H9 (cell line): ENCODE results near the gene SKIC8. TPM values are rescaled to one million over a fixed set of nuclear protein-coding genes. Genes with fewer than 3 reads are reported as not detected.
"Not testable (repeated sequence)": the region's sequence is repeated elsewhere in the genome, so short reads cannot be mapped to it uniquely, and the experiment has no call there.

ENCODE experiments used
- DNase-seq: peaks from one replicate; pipeline ENCODE4 v3.0.0-alpha.2; 2017
- H2AFZ ChIP-seq: one replicate; pipeline ENCODE4 v1.6.1; 2013; ENCODE audit warnings: mild to moderate bottlenecking, low read length, control low read depth, moderate library complexity
- H2AK5ac ChIP-seq: 2 replicates; pipeline ENCODE4 v1.6.1; 2013; ENCODE audit warnings: low read length, control low read depth, mixed read lengths; ENCODE audit not compliant: insufficient read length
- H2BK120ac ChIP-seq: one replicate; pipeline ENCODE4 v1.6.1; 2013; ENCODE audit warnings: low read depth, mild to moderate bottlenecking, low read length, control low read depth, inconsistent platforms; ENCODE audit not compliant: poor library complexity, severe bottlenecking
- H2BK12ac ChIP-seq: 2 replicates; pipeline ENCODE4 v1.6.1; 2013; ENCODE audit warnings: low read length, control low read depth, mixed read lengths, low read depth; ENCODE audit not compliant: insufficient read length
- H2BK15ac ChIP-seq: 2 replicates; pipeline ENCODE4 v1.6.1; 2013; ENCODE audit warnings: low read depth, low read length, control low read depth
- H2BK20ac ChIP-seq: one replicate; pipeline ENCODE4 v1.6.1; 2013; ENCODE audit warnings: low read depth, mild to moderate bottlenecking, low read length, control low read depth, inconsistent platforms; ENCODE audit not compliant: poor library complexity, severe bottlenecking
- H2BK5ac ChIP-seq: 2 replicates; pipeline ENCODE4 v1.6.1; 2013; ENCODE audit warnings: low read length, control low read depth, mixed read lengths; ENCODE audit not compliant: insufficient read length
- H3K14ac ChIP-seq: 2 replicates; pipeline ENCODE4 v1.6.1; 2013; ENCODE audit warnings: low read length, control low read depth; ENCODE audit not compliant: insufficient read depth
- H3K18ac ChIP-seq: 2 replicates; pipeline ENCODE4 v1.6.1; 2013; ENCODE audit warnings: low read depth, mild to moderate bottlenecking, mixed read lengths, low read length, control low read depth; ENCODE audit not compliant: insufficient read length
- H3K23ac ChIP-seq: 2 replicates; pipeline ENCODE4 v1.6.1; 2013; ENCODE audit warnings: low read length, control low read depth, mixed read lengths, low read depth; ENCODE audit not compliant: insufficient read length
- H3K23me2 ChIP-seq: 2 replicates; pipeline ENCODE4 v1.6.1; 2013; ENCODE audit warnings: low read depth, mild to moderate bottlenecking, mixed read lengths, low read length, control low read depth; ENCODE audit not compliant: insufficient read length, poor library complexity, severe bottlenecking
- H3K27ac ChIP-seq: 2 replicates; pipeline ENCODE4 v1.5.1; 2013; ENCODE audit warnings: low read length, control low read depth, mixed read lengths, low read depth; ENCODE audit not compliant: insufficient read length
- H3K27me3 ChIP-seq: 2 replicates; pipeline ENCODE4 v1.6.1; 2013; ENCODE audit warnings: low read length, control low read depth, inconsistent platforms; ENCODE audit not compliant: insufficient read depth
- H3K4ac ChIP-seq: 2 replicates; pipeline ENCODE4 v1.6.1; 2013; ENCODE audit warnings: low read depth, mild to moderate bottlenecking, control low read depth, inconsistent platforms, low read length, moderate library complexity
- H3K4me1 ChIP-seq: 2 replicates; pipeline ENCODE4 v1.6.1; 2013; ENCODE audit warnings: low read length, control low read depth, inconsistent platforms; ENCODE audit not compliant: insufficient read depth
- H3K4me2 ChIP-seq: 2 replicates; pipeline ENCODE4 v1.6.1; 2013; ENCODE audit warnings: low read length, control low read depth, mixed read lengths; ENCODE audit not compliant: insufficient read length, insufficient read depth
- H3K56ac ChIP-seq: 2 replicates; pipeline ENCODE4 v1.6.1; 2013; ENCODE audit warnings: low read depth, mild to moderate bottlenecking, mixed read lengths, low read length, control low read depth; ENCODE audit not compliant: insufficient read length
- H3K79me1 ChIP-seq: 2 replicates; pipeline ENCODE4 v1.6.1; 2013; ENCODE audit warnings: low read depth, mild to moderate bottlenecking, moderate library complexity, low read length, control low read depth, inconsistent platforms; ENCODE audit not compliant: insufficient read depth, poor library complexity, severe bottlenecking
- H3K79me2 ChIP-seq: 2 replicates; pipeline ENCODE4 v1.6.1; 2013; ENCODE audit warnings: low read length, control low read depth, inconsistent platforms; ENCODE audit not compliant: insufficient read depth
- H3K9ac ChIP-seq: 2 replicates; pipeline ENCODE4 v1.6.1; 2013; ENCODE audit warnings: low read length, control low read depth, mixed read lengths; ENCODE audit not compliant: insufficient read length; ENCODE audit errors: extremely low read depth
- H3K9me3 ChIP-seq: one replicate; pipeline ENCODE4 v1.6.1; 2013; ENCODE audit warnings: low read depth, low read length, inconsistent platforms; ENCODE audit not compliant: control insufficient read depth
- H3T11ph ChIP-seq: one replicate; pipeline ENCODE4 v1.6.1; 2013; ENCODE audit warnings: mild to moderate bottlenecking, low read length, control low read depth, inconsistent platforms
- H4K20me1 ChIP-seq: one replicate; pipeline ENCODE4 v1.6.1; 2013; ENCODE audit not compliant: control insufficient read depth, insufficient read length, insufficient read depth
- H4K5ac ChIP-seq: 2 replicates; pipeline ENCODE4 v1.6.1; 2013; ENCODE audit warnings: low read depth, mild to moderate bottlenecking, mixed read lengths, low read length, control low read depth; ENCODE audit not compliant: insufficient read length
- H4K8ac ChIP-seq: replicated peaks from 2 replicates; pipeline ENCODE4 v1.6.1; 2013; ENCODE audit warnings: low read length, control low read depth, mixed read lengths, low read depth; ENCODE audit not compliant: insufficient read length
- H4K91ac ChIP-seq: 2 replicates; pipeline ENCODE4 v1.6.1; 2013; ENCODE audit warnings: low read depth, mild to moderate bottlenecking, moderate library complexity, mixed read lengths, low read length, control low read depth; ENCODE audit not compliant: insufficient read length
- H3K27ac Mint-ChIP-seq, 3 experiments: 2 replicates in 2 of 3; 3 replicates in 1 of 3; pipeline ENCODE4 v1.8.0; 2020 to 2021; ENCODE audit warnings: mixed read lengths in 3 of 3, mild to moderate bottlenecking in 1 of 3, moderate library complexity in 1 of 3
- H3K27me3 Mint-ChIP-seq: 2 replicates; pipeline ENCODE4 v1.8.0; 2021; ENCODE audit warnings: low read depth, mild to moderate bottlenecking, moderate library complexity, mixed read lengths
- H3K36me3 Mint-ChIP-seq, 3 experiments: 2 replicates in 2 of 3; 3 replicates in 1 of 3; pipeline ENCODE4 v1.8.0; 2020 to 2021; ENCODE audit warnings: low read depth in 3 of 3, mixed read lengths in 3 of 3; ENCODE audit not compliant: insufficient read depth in 1 of 3
- H3K4me1 Mint-ChIP-seq, 2 experiments: 2 replicates each; pipeline ENCODE4 v1.8.0; 2020; ENCODE audit warnings: mixed read lengths in 2 of 2
- H3K4me3 Mint-ChIP-seq, 2 experiments: 2 replicates in 1 of 2; 3 replicates in 1 of 2; pipeline ENCODE4 v1.8.0; 2020 to 2021; ENCODE audit warnings: mild to moderate bottlenecking in 2 of 2, mixed read lengths in 2 of 2, moderate library complexity in 1 of 2
- H3K9me3 Mint-ChIP-seq, 2 experiments: 2 replicates in 1 of 2; 3 replicates in 1 of 2; pipeline ENCODE4 v1.8.0; 2020; ENCODE audit warnings: mild to moderate bottlenecking in 2 of 2, mixed read lengths in 2 of 2, moderate library complexity in 1 of 2
- CTCF ChIP-seq: fragments of 200-600 bp; sonication (generic); conservative IDR thresholded peaks from 3 replicates; pipeline ENCODE4 v1.8.0; 2021; ENCODE audit warnings: antibody characterized with exemption, mild to moderate bottlenecking
- WGBS: extraction: QIAGEN DNeasy Blood & Tissue Kit; methylation state at CpG from one replicate; pipeline ENCODE4 v1.1.7; 2013; ENCODE audit warnings: missing lambda C conversion rate, low lambda C conversion rate, mixed read lengths; ENCODE audit not compliant: insufficient read length; ENCODE audit errors: extremely low coverage; 5-methylcytosine and 5-hydroxymethylcytosine counted together
- total RNA-seq: library from RNA; stranded (reverse); gene quantifications from 2 replicates; pipeline ENCODE4 v1.2.1, GENCODE V29; 2021

The SKIC8 gene
- total RNA-seq, 1 experiment from 2014 or later: 45.6 TPM

DNA sequence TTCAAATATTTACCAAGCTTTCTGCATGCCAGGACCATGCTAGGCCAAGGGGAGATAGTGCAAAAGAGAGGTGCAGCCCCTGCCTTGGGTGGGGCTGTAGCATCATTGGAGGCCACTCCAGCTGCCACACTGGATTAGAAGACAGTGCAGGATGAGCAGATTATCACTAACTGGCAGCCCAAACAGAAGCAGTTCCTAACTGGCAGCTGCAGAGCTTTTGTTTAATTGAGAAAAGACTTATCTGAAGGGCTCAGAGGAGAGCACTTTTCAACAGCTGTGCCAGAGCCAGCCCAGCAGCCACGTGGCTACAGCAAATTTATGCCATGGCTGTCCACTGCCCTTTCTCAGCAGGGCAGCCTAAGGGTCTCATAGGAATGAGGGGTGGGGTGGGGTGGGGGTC, 51.5 kb downstream of the SKIC8 start:
- Histone ChIP-seq H2BK15ac (no peak overlapping the region), H3K4ac (no peak overlapping the region), H3T11ph (no peak overlapping the region), H4K20me1 (no peaks in the 10 kb centered on the region), H3K27me3 (no peaks in the 10 kb centered on the region), H3K9ac (no peak overlapping the region), H2BK12ac (no peak overlapping the region), H4K5ac (no peak overlapping the region), H3K79me1 (no peaks in the 10 kb centered on the region), H3K56ac (no peak overlapping the region), H3K23me2 (no peaks in the 10 kb centered on the region), H2BK5ac (no peak overlapping the region), H3K4me1 (no peaks in the 10 kb centered on the region), H3K14ac (no peak overlapping the region), H2BK20ac (no peak overlapping the region), H2AFZ (no peak overlapping the region), H3K79me2 (no peaks in the 10 kb centered on the region), H2BK120ac (no peak overlapping the region), H2AK5ac (no peak overlapping the region), H4K8ac (no peak overlapping the region), H3K4me2 (no peak overlapping the region), H4K91ac (no peak overlapping the region), H3K18ac (no peak overlapping the region), H3K9me3 (no peaks in the 10 kb centered on the region), H3K27ac (no peak overlapping the region), H3K23ac (no peak overlapping the region)
- no CpG with 5 or more reads among the region's 1 CpG for WGBS
- peaks cover 0 to 6% of the 10 kb centered on the region in 2 experiments; a peak in 1 of 5 replicates for H3K9me3 Mint-ChIP-seq
- H3K27me3 Mint-ChIP-seq: peaks cover 8% of the 10 kb centered on the region
- no peak for DNase-seq
- H3K4me1 Mint-ChIP-seq: peaks cover 10 to 13% of the 10 kb centered on the region in 2 experiments
- no peak for TF ChIP-seq CTCF
- peaks cover 0 to 3% (median 0%) of the 10 kb centered on the region in 3 experiments; a peak in 3 of 7 replicates for H3K36me3 Mint-ChIP-seq
- peak overlapping the region in 1 of 3 experiments; percentile 30; a peak in 1 of 7 replicates for H3K27ac Mint-ChIP-seq
- no peak overlapping the region for H3K4me3 Mint-ChIP-seq

DNA sequence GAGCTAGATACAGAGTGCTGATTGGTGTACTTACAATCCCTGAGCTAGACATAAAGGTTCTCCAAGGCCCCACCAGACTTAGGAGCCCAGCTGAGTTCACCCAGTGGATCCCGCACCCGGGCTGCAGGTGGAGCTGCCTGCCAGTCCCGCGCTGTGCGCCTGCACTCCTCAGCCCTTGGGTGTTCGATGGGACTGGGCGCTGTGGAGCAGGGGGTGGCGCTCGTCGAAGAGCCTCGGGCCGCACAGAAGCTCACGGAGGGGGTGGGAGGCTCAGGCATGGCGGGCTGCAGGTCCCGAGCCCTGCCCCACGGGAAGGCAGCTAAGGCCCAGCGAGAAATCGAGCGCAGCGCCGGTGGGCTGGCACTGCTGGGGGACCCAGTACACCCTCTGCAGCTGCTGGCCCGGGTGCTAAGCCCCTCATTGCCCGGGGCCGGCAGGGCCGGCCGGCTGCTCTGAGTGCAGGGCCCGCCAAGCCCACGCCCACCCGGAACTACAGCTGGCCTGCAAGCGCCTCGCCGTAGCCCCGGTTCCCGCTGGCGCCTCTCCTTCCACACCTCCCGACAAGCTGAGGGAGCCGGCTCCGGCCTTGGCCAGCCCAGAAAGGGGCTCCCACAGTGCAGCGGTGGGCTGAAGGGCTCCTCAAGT, 53.3 kb downstream of the SKIC8 start:
- not testable (repeated sequence) for H3K27me3 Mint-ChIP-seq, H3K36me3 Mint-ChIP-seq
- no CpG with 5 or more reads among the region's 39 CpGs for WGBS

More for the DNA sequence above, 53.3 kb downstream of the SKIC8 start:
- not testable (repeated sequence) for H3K9me3 Mint-ChIP-seq, H2AFZ ChIP-seq, DNase-seq, H3K27ac ChIP-seq, H3K56ac ChIP-seq, H3K4me2 ChIP-seq, H4K8ac ChIP-seq, H3K23ac ChIP-seq, H2BK5ac ChIP-seq, H3T11ph ChIP-seq, H3K9me3 ChIP-seq, H3K4me1 ChIP-seq, H2BK12ac ChIP-seq, H3K4me3 Mint-ChIP-seq, H4K5ac ChIP-seq, H3K23me2 ChIP-seq, H3K79me2 ChIP-seq, H3K14ac ChIP-seq, H2BK20ac ChIP-seq, H2AK5ac ChIP-seq, H2BK120ac ChIP-seq, H3K27me3 ChIP-seq, H3K4ac ChIP-seq, H3K27ac Mint-ChIP-seq, H3K18ac ChIP-seq, H4K91ac ChIP-seq, H2BK15ac ChIP-seq, H3K9ac ChIP-seq, H4K20me1 ChIP-seq, H3K79me1 ChIP-seq
- peaks cover 14 to 18% of the 10 kb centered on the region in 2 experiments for H3K4me1 Mint-ChIP-seq
